ENCODE measurements around the gene KRTAP5-2.
"Not testable (repeated sequence)": the region's sequence is repeated elsewhere in the genome, so short reads cannot be mapped to it uniquely, and the experiment has no call there.

KRTAP5-2 gene

DNA sequence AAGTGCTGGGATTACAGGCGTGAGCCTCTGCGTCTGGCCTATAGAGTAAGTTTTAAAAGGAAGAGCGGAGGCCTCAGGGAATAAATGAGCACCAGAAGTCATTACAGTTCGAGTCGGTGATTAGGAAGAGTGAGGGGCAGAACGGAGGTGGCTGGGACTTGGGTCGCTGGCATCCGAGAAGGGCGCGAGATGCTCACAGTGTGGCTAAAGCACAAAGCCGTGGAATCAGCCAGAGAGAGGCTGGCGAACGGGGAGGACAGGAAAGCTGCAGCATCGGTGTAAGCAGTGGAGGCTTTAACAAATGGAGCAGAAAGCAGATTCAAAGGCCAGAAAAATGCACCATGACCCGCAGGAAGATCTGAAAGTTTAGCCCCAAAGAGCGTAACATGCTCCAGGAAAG, 26.5 kb upstream of the KRTAP5-2 start:
- no peak overlapping the region for H3K27ac ChIP-seq
- TF ChIP-seq, protein P1, sequence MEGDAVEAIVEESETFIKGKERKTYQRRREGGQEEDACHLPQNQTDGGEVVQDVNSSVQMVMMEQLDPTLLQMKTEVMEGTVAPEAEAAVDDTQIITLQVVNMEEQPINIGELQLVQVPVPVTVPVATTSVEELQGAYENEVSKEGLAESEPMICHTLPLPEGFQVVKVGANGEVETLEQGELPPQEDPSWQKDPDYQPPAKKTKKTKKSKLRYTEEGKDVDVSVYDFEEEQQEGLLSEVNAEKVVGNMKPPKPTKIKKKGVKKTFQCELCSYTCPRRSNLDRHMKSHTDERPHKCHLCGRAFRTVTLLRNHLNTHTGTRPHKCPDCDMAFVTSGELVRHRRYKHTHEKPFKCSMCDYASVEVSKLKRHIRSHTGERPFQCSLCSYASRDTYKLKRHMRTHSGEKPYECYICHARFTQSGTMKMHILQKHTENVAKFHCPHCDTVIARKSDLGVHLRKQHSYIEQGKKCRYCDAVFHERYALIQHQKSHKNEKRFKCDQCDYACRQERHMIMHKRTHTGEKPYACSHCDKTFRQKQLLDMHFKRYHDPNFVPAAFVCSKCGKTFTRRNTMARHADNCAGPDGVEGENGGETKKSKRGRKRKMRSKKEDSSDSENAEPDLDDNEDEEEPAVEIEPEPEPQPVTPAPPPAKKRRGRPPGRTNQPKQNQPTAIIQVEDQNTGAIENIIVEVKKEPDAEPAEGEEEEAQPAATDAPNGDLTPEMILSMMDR (conservative IDR thresholded peaks at IDR 0.05), result no peak

DNA sequence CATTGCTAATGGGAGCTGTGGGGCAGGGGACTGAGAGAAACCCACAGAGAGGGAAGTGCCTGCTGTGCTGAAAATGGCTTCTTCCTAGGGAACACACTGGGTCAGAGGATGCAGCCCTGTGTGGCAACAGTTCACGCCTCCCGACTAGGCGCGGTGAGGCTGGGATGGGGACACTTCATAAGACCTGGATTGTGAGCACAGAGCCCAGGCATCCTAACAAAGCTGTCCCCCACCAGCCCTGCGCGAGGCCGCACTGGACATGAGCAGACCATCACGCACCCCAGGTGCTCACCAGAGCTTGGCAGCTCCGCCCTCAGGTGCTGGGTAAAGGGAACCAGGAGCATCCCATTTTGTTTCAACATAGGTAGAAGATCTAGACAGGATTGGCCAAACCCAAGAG, 25.6 kb upstream of the KRTAP5-2 start:
- TF ChIP-seq, protein P1 (conservative IDR thresholded peaks at IDR 0.05), result no peak
- H3K27ac ChIP-seq, result no peak overlapping the region

DNA sequence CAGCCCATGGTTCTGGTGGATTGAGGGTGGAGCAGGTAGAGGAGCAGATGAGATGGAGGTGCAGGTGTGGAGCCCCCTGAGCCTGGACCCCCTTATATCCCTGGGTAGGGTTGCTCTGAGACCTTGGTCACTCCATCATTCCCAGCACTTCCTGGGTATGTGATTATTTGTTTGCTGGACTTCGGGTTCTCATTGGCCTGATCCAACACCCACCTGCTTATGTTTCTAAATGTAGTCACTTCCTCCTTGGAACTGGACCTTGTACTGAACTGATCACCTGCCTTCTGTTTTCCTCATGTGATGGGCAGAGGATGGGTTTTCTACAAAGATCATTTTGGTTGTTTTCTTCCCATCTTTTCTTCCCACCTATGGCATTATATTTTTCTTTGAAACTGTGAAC, 24.0 kb upstream of the KRTAP5-2 start, which contains the start of gene KRTAP5-4:
Gene KRTAP5-4 (minus strand): TSS at position 53 of the 400 bp plus-strand sequence. CDS start 45 bp downstream, at position 8.
- no peak within 1 kb of the TSS for H3K27ac ChIP-seq
- TF ChIP-seq, protein P1 (conservative IDR thresholded peaks at IDR 0.05), result no peak

DNA sequence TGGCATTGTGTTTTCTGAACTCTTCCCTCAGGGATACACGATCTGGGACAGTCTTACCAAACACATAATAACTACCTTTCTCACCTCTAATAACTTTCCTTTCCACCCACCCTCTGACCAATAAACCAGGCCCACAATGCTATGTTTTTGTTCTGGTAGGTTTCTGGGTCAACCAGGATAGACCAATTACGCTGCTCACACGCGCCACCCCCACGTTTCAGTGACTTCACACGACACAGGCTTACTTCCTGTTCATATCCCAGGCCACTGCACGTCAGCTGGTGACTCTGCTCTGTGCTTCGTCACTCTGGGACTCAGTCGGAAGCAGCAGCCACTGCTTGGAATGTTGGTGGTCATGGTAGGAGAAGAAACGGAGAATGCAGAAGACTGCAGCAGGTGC, 21.4 kb upstream of the KRTAP5-2 start:
- H3K27ac ChIP-seq, result no peak overlapping the region
- TF ChIP-seq, protein P1 (conservative IDR thresholded peaks at IDR 0.05), result no peak

DNA sequence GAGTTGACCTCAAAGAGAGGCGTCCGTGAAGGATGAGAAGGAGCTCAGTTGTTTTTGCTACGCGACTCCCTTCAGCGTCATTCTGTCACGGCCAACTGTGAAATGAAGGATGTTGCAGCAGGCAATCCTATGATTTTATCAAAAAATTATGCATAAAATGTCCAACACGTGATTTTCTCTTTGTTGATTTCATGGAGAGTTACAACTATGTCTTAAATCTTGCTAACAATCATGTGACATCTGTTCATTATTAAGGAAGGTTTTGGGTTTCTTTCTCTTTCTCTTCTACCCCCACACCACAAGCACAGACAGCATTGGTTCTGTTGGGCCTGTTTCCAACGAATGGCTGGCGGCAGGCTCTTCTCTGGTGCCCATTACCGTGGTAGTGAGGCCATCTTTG, 20.1 kb upstream of the KRTAP5-2 start:
- H3K27ac ChIP-seq, result no peak overlapping the region
- TF ChIP-seq, protein P1 (conservative IDR thresholded peaks at IDR 0.05), result no peak

DNA sequence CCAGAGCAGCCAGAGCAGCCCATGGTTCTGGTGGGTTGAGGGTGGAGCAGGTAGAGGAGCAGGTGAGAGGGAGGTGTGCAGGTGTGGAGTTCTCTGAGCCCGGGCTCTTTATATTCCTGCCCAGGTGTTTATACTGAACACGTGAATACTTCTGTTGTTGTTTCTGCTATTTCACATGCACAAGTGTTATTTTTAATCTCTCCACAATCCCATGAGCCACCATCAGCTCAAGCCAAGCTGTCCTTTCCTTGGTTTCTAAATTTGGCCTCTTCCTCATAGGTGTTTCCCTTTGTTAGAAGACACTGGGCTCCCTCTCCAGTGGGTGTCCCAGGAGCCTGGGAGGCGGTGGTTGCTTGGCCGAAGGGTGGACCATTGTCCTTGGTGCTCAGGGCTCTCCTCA, 10.3 kb upstream of the KRTAP5-2 start, which contains the start of gene KRTAP5-3:
Gene KRTAP5-3 (minus strand): TSS at position 101 of the 400 bp plus-strand sequence. CDS start 78 bp downstream, at position 23.
- TF ChIP-seq, protein P1 (conservative IDR thresholded peaks at IDR 0.05), result no peak
- H3K27ac ChIP-seq, result no peak within 1 kb of the TSS

DNA sequence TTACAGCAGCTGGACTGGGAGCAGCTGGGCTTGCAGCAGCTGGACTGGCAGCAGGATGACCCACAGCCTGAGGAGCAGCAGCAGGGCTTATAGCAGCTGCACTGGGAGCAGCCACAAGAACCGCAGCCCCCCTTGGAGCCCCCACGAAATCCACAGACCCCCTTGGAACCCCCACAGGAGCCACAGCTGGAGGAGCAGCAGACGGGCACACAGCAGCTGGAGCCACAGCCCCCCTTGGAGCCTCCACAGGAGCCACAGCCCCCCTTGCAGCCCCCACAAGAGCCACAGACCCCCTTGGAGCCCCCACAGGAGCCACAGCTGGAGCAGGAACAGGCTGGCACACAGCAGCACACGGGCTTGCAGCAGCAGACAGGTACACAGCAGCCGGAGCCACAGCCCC, 9.8 kb upstream of the KRTAP5-2 start:
- H3K27ac ChIP-seq, result not testable (repeated sequence)

DNA sequence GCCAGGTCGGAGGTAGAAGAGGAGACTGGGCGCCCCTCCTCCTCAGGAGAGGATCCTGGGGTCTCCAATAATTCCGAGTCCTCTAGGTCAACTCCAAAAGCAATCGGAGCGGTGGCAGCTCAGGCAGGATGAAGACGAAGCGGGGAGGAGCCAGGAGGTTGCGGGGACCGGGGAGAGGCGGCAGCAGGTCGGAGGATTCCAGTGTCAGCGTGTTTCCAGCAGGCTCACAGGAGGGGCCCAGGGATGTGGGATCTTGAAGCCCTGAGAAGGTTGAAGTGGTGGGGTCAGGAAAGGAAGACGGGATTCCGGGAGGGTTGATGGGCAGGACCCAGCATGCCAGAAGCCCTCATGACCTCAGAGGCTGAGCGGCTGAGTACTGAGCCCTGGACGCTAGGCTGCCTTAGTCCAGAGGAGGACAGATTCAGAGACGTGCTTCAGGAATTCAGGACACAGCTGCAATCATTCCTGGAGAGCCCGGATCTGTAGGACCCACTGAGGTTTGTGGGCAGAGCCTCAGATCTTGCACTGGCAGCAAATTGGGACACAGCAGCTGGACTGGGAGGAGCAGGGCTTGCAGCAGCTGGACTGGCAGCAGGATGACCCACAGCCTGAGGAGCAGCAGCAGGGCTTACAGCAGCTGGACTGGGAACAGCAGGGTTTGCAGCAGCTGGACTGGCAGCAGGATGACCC, 9.2 kb upstream of the KRTAP5-2 start:
- not testable (repeated sequence) for H3K27ac ChIP-seq

DNA sequence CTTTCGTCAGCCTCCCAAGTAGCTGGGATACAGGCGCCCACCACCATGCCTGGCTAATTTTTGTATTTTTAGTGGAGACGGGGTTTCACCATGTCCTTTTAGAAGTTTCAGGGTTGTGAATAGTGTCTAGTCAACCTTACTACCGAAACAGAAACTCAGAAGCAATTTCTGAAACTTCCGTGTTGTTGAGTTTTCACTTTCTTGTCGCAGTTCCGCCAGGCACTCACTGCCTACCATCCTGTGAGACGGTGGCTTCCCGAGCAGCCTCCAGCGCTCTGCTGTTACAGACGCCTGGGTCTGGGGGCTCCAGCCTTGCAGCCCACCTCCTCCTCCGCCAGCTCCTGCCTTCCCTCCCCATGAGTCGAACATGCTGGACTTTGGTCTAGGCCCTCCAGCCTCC, 7.8 kb upstream of the KRTAP5-2 start:
- H3K27ac ChIP-seq, result not testable (repeated sequence)
